Stimulated activated CD8-positive, alpha-beta memory T cell treated with anti-CD3 and anti-CD28 coated beads, Interleukin-4, amount 100 ng/mL, for 48 hours (primary cell): ENCODE data around the gene PSMD6.

Experiments
- DNase-seq: peaks from one replicate; pipeline ENCODE4 v3.0.0-alpha.2; 2020

PSMD6 gene

GRCh38 chr3:63975723-63976122 lies 47.6 kb downstream of the PSMD6 start:
- no peak for DNase-seq

GRCh38 chr3:63974451-63974850 lies 48.8 kb downstream of the PSMD6 start:
- DNase-seq = no peak

GRCh38 chr3:63973406-63973805 lies 49.9 kb downstream of the PSMD6 start:
- DNase-seq = no peak

- DNase-seq = no peak
These were observed 50.3 kb downstream of the PSMD6 start for GRCh38 chr3:63972987-63973386.

GRCh38 chr3:63972196-63972595 lies 51.1 kb downstream of the PSMD6 start:
- no peak for DNase-seq

- DNase-seq = no peak
These were observed 52.4 kb downstream of the PSMD6 start for GRCh38 chr3:63970631-63971475.

- no peak for DNase-seq
These were observed 53.4 kb downstream of the PSMD6 start for GRCh38 chr3:63969876-63970275.

GRCh38 chr3:63968612-63969350 lies 54.5 kb downstream of the PSMD6 start:
- DNase-seq = no peak

GRCh38 chr3:63967675-63968611 lies 55.4 kb downstream of the PSMD6 start:
- DNase-seq = no peak

GRCh38 chr3:63966871-63967270 lies 56.4 kb downstream of the PSMD6 start:
- no peak for DNase-seq

- no peak for DNase-seq
These were observed 57.3 kb downstream of the PSMD6 start for GRCh38 chr3:63966007-63966406.

GRCh38 chr3:63964681-63965485 lies 58.4 kb downstream of the PSMD6 start:
- no peak for DNase-seq

- no peak for DNase-seq
These were observed 59.8 kb downstream of the PSMD6 start for GRCh38 chr3:63963496-63963895.

GRCh38 chr3:63961891-63962290 lies 61.4 kb downstream of the PSMD6 start:
- no peak for DNase-seq
